Suprapubic skin (tissue), 4 donors: ENCODE data around the gene KSR2.

Source experiments
- EP300 ChIP-seq: sonication (generic); formaldehyde crosslinking; IDR thresholded peaks from one replicate; pipeline ENCODE4 v1.6.1; 2017; ENCODE audit warnings: antibody characterized with exemption
- POLR2A ChIP-seq, 2 donors: fragments of 450-650 bp; IDR thresholded peaks; one replicate each; pipeline ENCODE4 v1.6.1; 2017; ENCODE audit warnings: antibody characterized with exemption in 2 of 2, mild to moderate bottlenecking in 2 of 2, moderate library complexity in 2 of 2
- POLR2AphosphoS5 ChIP-seq, 3 donors: sonication (generic); formaldehyde crosslinking; IDR thresholded peaks; one replicate each; pipeline ENCODE4 v1.6.1; 2017; ENCODE audit warnings: antibody characterized with exemption in 3 of 3
- TF ChIP-seq, protein P1 (sequence below), 2 donors: fragments of 200-600 bp in 1 of 2; fragments of 450-650 bp in 1 of 2; sonication (generic) in 1 of 2; IDR thresholded peaks; one replicate each; pipeline ENCODE4 v1.5.1; 2016 to 2019; ENCODE audit warnings: antibody characterized with exemption in 2 of 2, mild to moderate bottlenecking in 1 of 2, moderate library complexity in 1 of 2

DNA sequence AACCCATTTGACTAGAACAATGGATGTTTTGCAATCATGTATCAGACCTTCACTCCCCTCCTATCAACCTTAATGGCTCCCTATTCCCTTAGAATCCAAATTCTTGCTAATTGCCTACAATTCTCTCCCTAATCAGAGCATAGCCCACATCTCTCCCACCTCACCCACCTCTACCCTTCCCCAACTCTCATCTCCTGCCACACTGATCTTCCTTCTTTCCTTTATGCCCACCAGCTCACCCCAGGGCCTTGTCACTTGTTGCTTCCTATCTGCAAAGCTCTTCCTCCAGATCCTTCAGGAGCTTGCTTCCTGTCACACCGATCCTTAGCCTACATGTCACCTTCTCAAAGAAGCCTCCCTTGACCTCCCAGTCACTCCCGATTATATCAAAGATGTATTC lies 177.8 kb downstream of the KSR2 start:
- no peak for TF ChIP-seq POLR2A (IDR thresholded peaks at IDR 0.05)
- TF ChIP-seq, protein P1, sequence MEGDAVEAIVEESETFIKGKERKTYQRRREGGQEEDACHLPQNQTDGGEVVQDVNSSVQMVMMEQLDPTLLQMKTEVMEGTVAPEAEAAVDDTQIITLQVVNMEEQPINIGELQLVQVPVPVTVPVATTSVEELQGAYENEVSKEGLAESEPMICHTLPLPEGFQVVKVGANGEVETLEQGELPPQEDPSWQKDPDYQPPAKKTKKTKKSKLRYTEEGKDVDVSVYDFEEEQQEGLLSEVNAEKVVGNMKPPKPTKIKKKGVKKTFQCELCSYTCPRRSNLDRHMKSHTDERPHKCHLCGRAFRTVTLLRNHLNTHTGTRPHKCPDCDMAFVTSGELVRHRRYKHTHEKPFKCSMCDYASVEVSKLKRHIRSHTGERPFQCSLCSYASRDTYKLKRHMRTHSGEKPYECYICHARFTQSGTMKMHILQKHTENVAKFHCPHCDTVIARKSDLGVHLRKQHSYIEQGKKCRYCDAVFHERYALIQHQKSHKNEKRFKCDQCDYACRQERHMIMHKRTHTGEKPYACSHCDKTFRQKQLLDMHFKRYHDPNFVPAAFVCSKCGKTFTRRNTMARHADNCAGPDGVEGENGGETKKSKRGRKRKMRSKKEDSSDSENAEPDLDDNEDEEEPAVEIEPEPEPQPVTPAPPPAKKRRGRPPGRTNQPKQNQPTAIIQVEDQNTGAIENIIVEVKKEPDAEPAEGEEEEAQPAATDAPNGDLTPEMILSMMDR (IDR thresholded peaks at IDR 0.05) = no peak
- TF ChIP-seq POLR2AphosphoS5 (IDR thresholded peaks at IDR 0.05) = no peak
- no peak for TF ChIP-seq EP300
